ENCODE data around the gene CKS2.

GRCh38 chr9:89310475-89311345, at the start of gene CKS2:
- TF ChIP-seq CTCF (IDR thresholded peaks at IDR 0.05; ENCODE audit: insufficient read depth, low read depth, low read length), result no peak
- TF ChIP-seq EZH2 (IDR thresholded peaks at IDR 0.05; ENCODE audit: insufficient read depth, low read length), result no peak
